K562 (cell line): ENCODE data around the gene ANKRD10. TPM values are rescaled to one million over a fixed set of nuclear protein-coding genes. Genes with fewer than 3 reads are reported as not detected.

Experiments
- ATAC-seq: fragments of 200-7000 bp; cut with Tn5 transposase; 3 replicates; pipeline ENCODE4 v1.9.1; 2020; ENCODE audit warnings: moderate library complexity
- BruUV-seq: library from RNA; stranded (reverse); fragments of 400-500 nt; replicated peaks from 2 replicates; lab custom pipeline; 2021; lab: Mats Ljungman, UMichigan
- CTCF ChIA-PET: fragments of 300-600 bp; formaldehyde crosslinking; extraction: SDS; loops from one replicate; lab custom pipeline; 2021; ENCODE audit warnings: low intra/inter-chr PET ratio; lab: Yijun Ruan, JAX
- POLR2A ChIA-PET: fragments of 300-600, 350-650 bp; sonication (Branson Sonifier 250); formaldehyde crosslinking; extraction: SDS; loops from one replicate; lab custom pipeline; 2021; ENCODE audit warnings: antibody characterized with exemption, inconsistent platforms; lab: Yijun Ruan, JAX
- DNase-seq, 4 experiments: peaks; one replicate each; pipeline versions ENCODE4 v3.0.0 to v3.0.0-alpha.2; 2011 to 2018; ENCODE audit warnings: low spot score in 3 of 4, mixed read lengths in 3 of 4; ENCODE audit errors: extremely low read depth in 1 of 4
- FAIRE-seq: peaks from 2 replicates; lab custom pipeline; 2011; peaks lifted over from hg19 to GRCh38; lab: Jason Lieb, UNC
- H2AFZ ChIP-seq: 2 replicates; pipeline ENCODE4 v1.6.0; 2011; ENCODE audit warnings: low read depth, low read length, control low read depth, inconsistent platforms
- H3K27ac ChIP-seq: fragments of 200-600 bp; 3 replicates; pipeline ENCODE4 v1.8.0; 2011; ENCODE audit warnings: low read depth, mild to moderate bottlenecking, control low read depth, inconsistent platforms, low read length, moderate library complexity, mixed read lengths; ENCODE audit errors: extremely low read depth
- H3K27me3 ChIP-seq, 2 experiments: fragments of 300-600 bp in 1 of 2; 2 replicates in 1 of 2; 3 replicates in 1 of 2; pipeline versions ENCODE4 v1.6.0 to v1.8.0; 2011; ENCODE audit warnings: inconsistent platforms in 2 of 2, low read length in 2 of 2, mild to moderate bottlenecking in 1 of 2, mixed read lengths in 1 of 2, moderate library complexity in 1 of 2; ENCODE audit not compliant: control insufficient read depth in 2 of 2, insufficient read depth in 2 of 2
- H3K36me3 ChIP-seq: fragments of 300-600 bp; 3 replicates; pipeline ENCODE4 v1.8.0; 2011; ENCODE audit warnings: mild to moderate bottlenecking, low read length, inconsistent platforms; ENCODE audit not compliant: control insufficient read depth, insufficient read depth
- H3K4me1 ChIP-seq, 2 experiments: fragments of 200-600 bp in 1 of 2; replicated peaks in 1 of 2; 2 replicates in 1 of 2; 3 replicates in 1 of 2; pipeline versions ENCODE4 v1.5.1 to v1.8.0; 2011; ENCODE audit warnings: inconsistent platforms in 2 of 2, low read length in 2 of 2, mild to moderate bottlenecking in 1 of 2, mixed read lengths in 1 of 2, moderate library complexity in 1 of 2; ENCODE audit not compliant: control insufficient read depth in 2 of 2, insufficient read depth in 2 of 2
- H3K4me2 ChIP-seq: 2 replicates; pipeline ENCODE4 v1.6.1; 2011; ENCODE audit warnings: low read length, control low read depth, inconsistent platforms, mixed read lengths; ENCODE audit not compliant: insufficient read depth
- H3K4me3 ChIP-seq: fragments of 200-600 bp; sonication (generic), shearing (Covaris generic); 2 replicates; pipeline ENCODE4 v1.5.1; 2016; ENCODE audit warnings: control low read depth, inconsistent platforms
- H3K79me2 ChIP-seq: fragments of 200-600 bp; 3 replicates; pipeline ENCODE4 v1.8.0; 2011; ENCODE audit warnings: low read length, inconsistent platforms; ENCODE audit not compliant: control insufficient read depth, insufficient read depth
- H3K9ac ChIP-seq, 2 experiments: 2 replicates each; pipeline versions ENCODE4 v1.6.0 to v1.6.1; 2011; ENCODE audit warnings: low read depth in 2 of 2, low read length in 2 of 2, control low read depth in 1 of 2, inconsistent platforms in 1 of 2, mild to moderate bottlenecking in 1 of 2, mixed read lengths in 1 of 2; ENCODE audit not compliant: insufficient read depth in 1 of 2
- H3K9me1 ChIP-seq: one replicate; pipeline ENCODE4 v1.6.0; 2011; ENCODE audit warnings: inconsistent platforms, mild to moderate bottlenecking, low read length, moderate library complexity; ENCODE audit not compliant: control insufficient read depth, insufficient read depth
- H3K9me3 ChIP-seq: replicated peaks from 2 replicates; pipeline ENCODE4 v1.5.1; 2011; ENCODE audit warnings: low read depth, low read length, inconsistent platforms; ENCODE audit not compliant: control insufficient read depth, insufficient read depth
- H4K20me1 ChIP-seq: replicated peaks from 2 replicates; pipeline ENCODE4 v1.6.1; 2011; ENCODE audit warnings: low read length, inconsistent platforms, mixed read lengths; ENCODE audit not compliant: control insufficient read depth, insufficient read depth
- ATF1 ChIP-seq, 2 experiments: fragments of 450-650 bp in 1 of 2; IDR thresholded peaks; 2 replicates each; pipeline ENCODE4 v1.6.1; 2016; ENCODE audit warnings: missing compliant biosample characterization in 1 of 2, missing genetic modification characterization in 1 of 2
- CHD1 ChIP-seq: fragments of 200-600 bp; sonication (generic); IDR thresholded peaks from one replicate; pipeline ENCODE4 v1.6.1; 2012; ENCODE audit warnings: mild to moderate bottlenecking, moderate library complexity, low read length, inconsistent platforms
- DIDO1 ChIP-seq: fragments of 450-650 bp; IDR thresholded peaks from 2 replicates; pipeline ENCODE4 v1.6.1; 2016; ENCODE audit warnings: low read depth, missing biosample characterization, missing genetic modification characterization
- ESRRB ChIP-seq: fragments of 250-450 bp; sonication (Bioruptor Pico); IDR thresholded peaks from 2 replicates; pipeline ENCODE4 v1.5.0; 2020; ENCODE audit warnings: mild to moderate bottlenecking, moderate library complexity, borderline replicate concordance
- HDGF ChIP-seq: fragments of 450-650 bp; IDR thresholded peaks from 2 replicates; pipeline ENCODE4 v1.6.1; 2016
- NCOA4 ChIP-seq: fragments of 450-650 bp; IDR thresholded peaks from 2 replicates; pipeline ENCODE4 v1.6.1; 2018; ENCODE audit warnings: mild to moderate bottlenecking; ENCODE audit not compliant: partially characterized antibody
- NR1H2 ChIP-seq: sonication (generic); formaldehyde crosslinking; IDR thresholded peaks from 2 replicates; pipeline ENCODE4 v1.4.0; 2020; ENCODE audit warnings: mild to moderate bottlenecking, missing genetic modification reagents
- PURB ChIP-seq: sonication (generic); formaldehyde crosslinking; IDR thresholded peaks from 2 replicates; pipeline ENCODE4 v1.9.0; 2021; ENCODE audit warnings: low read depth, mild to moderate bottlenecking, missing genetic modification reagents
- RAD21 ChIP-seq, 2 experiments: fragments of 250-450 bp in 1 of 2; fragments of 450-650 bp in 1 of 2; sonication (Bioruptor Pico) in 1 of 2; formaldehyde crosslinking in 1 of 2; IDR thresholded peaks in 1 of 2; conservative IDR thresholded peaks in 1 of 2; 2 replicates each; pipeline versions ENCODE4 v1.4.0 to v1.8.0; 2020 to 2022; ENCODE audit warnings: mild to moderate bottlenecking in 2 of 2, moderate library complexity in 1 of 2
- SIN3A ChIP-seq, 2 experiments: fragments of 150-350 bp in 1 of 2; IDR thresholded peaks; 2 replicates each; pipeline ENCODE4 v1.6.1; 2011 to 2016; ENCODE audit warnings: borderline replicate concordance in 2 of 2, low read depth in 2 of 2, low read length in 2 of 2, mild to moderate bottlenecking in 2 of 2, moderate library complexity in 2 of 2; ENCODE audit not compliant: control insufficient read depth in 1 of 2
- SMARCC2 ChIP-seq: fragments of 450-650 bp; IDR thresholded peaks from 2 replicates; pipeline ENCODE4 v1.6.1; 2017; ENCODE audit warnings: antibody characterized with exemption, moderate library complexity, mild to moderate bottlenecking, low read depth
- SRSF9 ChIP-seq: fragments of 200-400 bp; formaldehyde crosslinking; IDR thresholded peaks from 2 replicates; pipeline ENCODE4 v1.6.1; 2017; ENCODE audit warnings: low read depth, low read length, borderline replicate concordance
- YBX1 ChIP-seq: fragments of 450-650 bp; IDR thresholded peaks from 2 replicates; pipeline ENCODE4 v1.7.1; 2016; ENCODE audit warnings: mild to moderate bottlenecking
- ZBTB43 ChIP-seq: sonication (generic); formaldehyde crosslinking; IDR thresholded peaks from 2 replicates; pipeline ENCODE4 v1.8.0; 2023; ENCODE audit warnings: mild to moderate bottlenecking, missing genetic modification reagents
- ZNF124 ChIP-seq: sonication (generic); formaldehyde crosslinking; IDR thresholded peaks from 2 replicates; pipeline ENCODE4 v1.8.1; 2022; ENCODE audit warnings: missing genetic modification reagents
- ZNF280A ChIP-seq: fragments of 450-650 bp; IDR thresholded peaks from 2 replicates; pipeline ENCODE4 v1.6.1; 2018; ENCODE audit warnings: mild to moderate bottlenecking, low read depth; ENCODE audit not compliant: partially characterized antibody
- ZNF354B ChIP-seq: fragments of 250-450 bp; sonication (Bioruptor Pico); IDR thresholded peaks from 2 replicates; pipeline ENCODE4 v1.4.0; 2020
- ZNF668 ChIP-seq: fragments of 250-450 bp; sonication (Bioruptor Pico); IDR thresholded peaks from 2 replicates; pipeline ENCODE4 v1.8.0; 2022; ENCODE audit warnings: mild to moderate bottlenecking, inconsistent platforms
- WGBS: fragments of 100-300 bp; shearing (Covaris generic); methylation state at CpG from one replicate; pipeline ENCODE4 v1.1.6; 2016; ENCODE audit warnings: low coverage, mixed read lengths; ENCODE audit not compliant: insufficient coverage; ENCODE audit errors: missing lambda C conversion rate; 5-methylcytosine and 5-hydroxymethylcytosine counted together
- in situ Hi-C: fragments of 300-500 bp; cut with MboI; formaldehyde crosslinking; loops from 4 replicates; pipeline ENCODE4 v1.15.0; 2018; ENCODE audit warnings: inconsistent platforms, mixed read lengths
- intact Hi-C: fragments of 100-400 bp; cut with micrococcal nuclease; formaldehyde crosslinking; loops from 2 replicates; pipeline ENCODE4 v1.14.2; 2022
- polyA plus RNA-seq, 8 experiments: library from polyadenylated mRNA; depleted of rRNA in 4 of 8; stranded (reverse) in 5 of 8; unstranded in 3 of 8; fragments of >200 nt; fragmentation: Nextera tagmentation in 2 of 8; fragmentation: Illumina TruSeq in 1 of 8; extraction: Ambion mirVana in 2 of 8; extraction: Trizol in 1 of 8; gene quantifications; 2 replicates each; pipeline versions ENCODE4 v1.2.1 to v1.2.3, GENCODE V29; 2011 to 2014; ENCODE audit warnings: inconsistent platforms in 1 of 8, missing spikeins in 1 of 8
- total RNA-seq, 7 experiments: library from RNA; depleted of rRNA in 6 of 7; stranded (reverse); fragments of >200 nt in 6 of 7; fragmentation: Illumina TruSeq in 2 of 7; extraction: Trizol in 2 of 7; gene quantifications; 2 replicates each; pipeline versions ENCODE4 v1.2.1 to v1.2.3, GENCODE V29; 2011 to 2021; ENCODE audit warnings: low replicate concordance in 1 of 7
- TF ChIP-seq, protein P1 (sequence below), 3 experiments: fragments of 200-800 bp in 1 of 3; sonication (Bioruptor generic) in 1 of 3; sonication (generic) in 1 of 3; formaldehyde crosslinking in 1 of 3; IDR thresholded peaks; 2 replicates each; pipeline versions ENCODE4 v1.6.1 to v1.8.0; 2016 to 2022; ENCODE audit warnings: mild to moderate bottlenecking in 2 of 3, missing compliant biosample characterization in 2 of 3, missing genetic modification characterization in 2 of 3, missing genetic modification reagents in 1 of 3

Gene ANKRD10
- total and polyA plus RNA-seq, 9 of the 15 experiments (the other 6 are each of a cell fraction or from before 2014, with no cell fraction given): 21.7 to 183 (median 45.0) TPM

DNA sequence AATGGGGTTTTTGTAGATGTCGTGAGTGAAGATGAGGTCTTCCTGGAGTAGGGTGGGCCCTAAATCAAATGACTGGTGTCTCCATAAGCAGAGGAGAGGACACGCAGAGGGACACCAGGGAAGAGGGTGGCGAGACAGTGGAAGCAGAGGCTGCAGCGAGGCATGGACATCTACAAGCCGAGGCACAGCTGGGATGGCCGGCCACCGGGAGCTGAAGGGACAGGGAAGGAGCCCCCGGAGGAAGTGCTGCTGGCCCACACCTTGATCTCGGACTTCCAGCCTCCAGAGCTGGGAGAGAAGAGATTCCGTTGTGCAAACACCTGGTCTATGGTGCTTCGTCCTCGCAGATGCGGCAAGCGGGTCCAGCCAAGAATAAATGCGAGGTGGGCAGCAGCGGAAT is 84.5 kb downstream of the ANKRD10 start:
- Histone ChIP-seq H4K20me1 (no peaks in the 10 kb centered on the region), H3K9ac (no peak overlapping the region), H3K27me3 (peaks cover 10 to 39% of the 10 kb centered on the region in 2 experiments; a peak in 4 of 5 replicates), H3K4me3 (no peak overlapping the region), H3K4me2 (no peak overlapping the region), H2AFZ (no peak overlapping the region)
- DNase-seq: no peak
- BruUV-seq: no TSS peak
- ChIA-PET POLR2A (no interaction called here), CTCF (no interaction called here)
- in situ Hi-C loops: loop anchor here (10.0 kb wide), 1 partner anchor 94 kb away; no protein-coding TSS in a partner anchor
- WGBS: 6% methylated on average over 12 of the region's 16 CpGs
- FAIRE-seq: no peak
- no peak for ATAC-seq
- no peak for TF ChIP-seq SRSF9
- TF ChIP-seq ZNF280A: no peak
- TF ChIP-seq YBX1: no peak
- TF ChIP-seq ZNF124 (CRISPR knock-in tag): no peak
- no peak for TF ChIP-seq CHD1
- TF ChIP-seq SIN3A (IDR thresholded peaks at IDR 0.05; ENCODE audit: borderline replicate concordance in 2 of 2, control insufficient read depth in 1 of 2, low read depth in 2 of 2, low read length in 2 of 2): no peak
- TF ChIP-seq PURB (CRISPR knock-in tag): no peak
- TF ChIP-seq RAD21 (CRISPR knock-in tag; conservative IDR thresholded peaks at IDR 0.05 in 1 of 2, IDR thresholded peaks at IDR 0.05 in 1 of 2): no peak
- TF ChIP-seq ZNF354B (CRISPR knock-in tag): no peak
- TF ChIP-seq ATF1 (CRISPR knock-in tag; IDR thresholded peaks at IDR 0.05): no peak
- no peak for TF ChIP-seq ATF1 (tag; IDR thresholded peaks at IDR 0.05)
- no peak for TF ChIP-seq DIDO1 (tag)
- TF ChIP-seq SMARCC2: no peak
- TF ChIP-seq HDGF: no peak
- no peak for TF ChIP-seq ZNF668
- no peak for TF ChIP-seq NR1H2
- no peak for TF ChIP-seq ZBTB43 (CRISPR knock-in tag)
- TF ChIP-seq NCOA4: no peak
- TF ChIP-seq, protein P1, sequence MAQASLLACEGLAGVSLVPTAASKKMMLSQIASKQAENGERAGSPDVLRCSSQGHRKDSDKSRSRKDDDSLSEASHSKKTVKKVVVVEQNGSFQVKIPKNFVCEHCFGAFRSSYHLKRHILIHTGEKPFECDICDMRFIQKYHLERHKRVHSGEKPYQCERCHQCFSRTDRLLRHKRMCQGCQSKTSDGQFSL (CRISPR knock-in tag; IDR thresholded peaks at IDR 0.05): no peak
- TF ChIP-seq, protein P1 (tag; IDR thresholded peaks at IDR 0.05): no peak
- TF ChIP-seq ESRRB (CRISPR knock-in tag): no peak
- TF ChIP-seq, all 486 proteins: peak for 0
- H3K9me3 ChIP-seq: no peaks in the 10 kb centered on the region; the same call in 1 of the 2 replicates
- intact Hi-C loops: loop anchor here (10.0 kb wide), 1 partner anchor 224 kb away; no protein-coding TSS in a partner anchor
- no peaks in the 10 kb centered on the region for H3K79me2 ChIP-seq
- no peaks in the 10 kb centered on the region; a peak in 1 of 5 replicates for H3K4me1 ChIP-seq
- H3K27ac ChIP-seq: no peak overlapping the region
- no peaks in the 10 kb centered on the region for H3K9me1 ChIP-seq
- H3K36me3 ChIP-seq: no peaks in the 10 kb centered on the region
